ENCODE measurements around the gene AADAC. TPM values are rescaled to one million over a fixed set of nuclear protein-coding genes. Genes with fewer than 3 reads are reported as not detected.

AADAC gene
- total and polyA plus RNA-seq, 2 of the 13 experiments (the other 11 are each of a cell fraction or from before 2014, with no cell fraction given): 0.87 to 1.5 TPM

DNA sequence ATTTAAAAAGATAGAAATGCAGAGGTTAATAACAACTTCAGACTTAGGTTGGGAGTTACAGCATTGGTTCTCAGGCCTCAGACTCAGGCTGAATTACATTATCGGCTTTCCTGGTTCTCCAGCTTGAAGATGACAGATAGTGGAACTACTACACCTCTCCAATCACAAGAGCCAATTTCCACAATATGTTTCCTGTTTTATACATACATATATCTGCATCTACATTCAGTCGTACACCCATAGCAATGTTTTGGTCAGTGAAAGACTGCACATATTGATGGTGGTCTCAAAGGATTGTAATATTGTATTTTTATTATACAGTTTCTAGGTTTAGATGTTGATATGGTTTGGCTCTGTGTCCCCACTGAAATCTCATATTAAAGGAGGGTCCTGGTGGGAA lies 44.7 kb upstream of the AADAC start:
- ChIA-PET CTCF (ENCODE audit: low intra/inter-chr PET ratio, low total read pairs) (no interaction called here), POLR2A (no interaction called here)
- intact Hi-C loops (cut with micrococcal nuclease; ENCODE audit: unreplicated experiment): no loop called here
- no peaks in the 10 kb centered on the region for H3K9me3 ChIP-seq (ENCODE audit: low read length)
- no peaks in the 10 kb centered on the region for H3K79me2 ChIP-seq (ENCODE audit: insufficient read depth, low read length)
- peak; percentile 6 for TF ChIP-seq PHF5A (CRISPR knock-in tag; IDR thresholded peaks at IDR 0.05; ENCODE audit: low read depth, unreplicated experiment)
- TF ChIP-seq, protein P1, sequence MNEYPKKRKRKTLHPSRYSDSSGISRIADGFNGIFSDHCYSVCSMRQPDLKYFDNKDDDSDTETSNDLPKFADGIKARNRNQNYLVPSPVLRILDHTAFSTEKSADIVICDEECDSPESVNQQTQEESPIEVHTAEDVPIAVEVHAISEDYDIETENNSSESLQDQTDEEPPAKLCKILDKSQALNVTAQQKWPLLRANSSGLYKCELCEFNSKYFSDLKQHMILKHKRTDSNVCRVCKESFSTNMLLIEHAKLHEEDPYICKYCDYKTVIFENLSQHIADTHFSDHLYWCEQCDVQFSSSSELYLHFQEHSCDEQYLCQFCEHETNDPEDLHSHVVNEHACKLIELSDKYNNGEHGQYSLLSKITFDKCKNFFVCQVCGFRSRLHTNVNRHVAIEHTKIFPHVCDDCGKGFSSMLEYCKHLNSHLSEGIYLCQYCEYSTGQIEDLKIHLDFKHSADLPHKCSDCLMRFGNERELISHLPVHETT (CRISPR knock-in tag; conservative IDR thresholded peaks at IDR 0.05): no peak
- FAIRE-seq (no peak), ATAC-seq (no peak), DNase-seq (ENCODE audit: low spot score) (no peak)
- H3K4me2 ChIP-seq (ENCODE audit: low read depth, low read length): peak overlapping the region; percentile 22; the same call in 1 of the 2 replicates
- peaks cover 59% of the 10 kb centered on the region for H3K4me1 ChIP-seq (ENCODE audit: insufficient read depth, low read length)
- H3K4me3 ChIP-seq (replicated peaks in 1 of 3; ENCODE audit: insufficient read depth in 1 of 3, low read depth in 2 of 3, low read length in 3 of 3): no peak overlapping the region
- BruUV-seq (replicated peaks): no TSS peak
- H3K36me3 ChIP-seq (replicated peaks in 1 of 2; ENCODE audit: control insufficient read depth in 1 of 2, insufficient read depth in 2 of 2, low read length in 2 of 2): no peaks in the 10 kb centered on the region
- 94% methylated on average over 2 of the region's 2 CpGs for WGBS (ENCODE audit: low lambda C conversion rate)
- H3K9ac ChIP-seq (ENCODE audit: insufficient read depth, low read depth, low read length): peak overlapping the region; percentile 67
- no peaks in the 10 kb centered on the region for H3K27me3 ChIP-seq (ENCODE audit: control insufficient read depth in 1 of 2, insufficient read depth in 2 of 2, low read length in 2 of 2)
- H3K27ac ChIP-seq (ENCODE audit: extremely low read length, insufficient read depth, low read length): peak overlapping the region; percentile 100
- in situ Hi-C loops (cut with HindIII; ENCODE audit: extremely low pct_ligation_motif_present, low pct_unique_long_range_greater_than_20kb): no loop called here
- no peak overlapping the region for H2AFZ ChIP-seq (ENCODE audit: low read length)
- no peaks in the 10 kb centered on the region for H4K20me1 ChIP-seq (ENCODE audit: insufficient read depth, low read length)

DNA sequence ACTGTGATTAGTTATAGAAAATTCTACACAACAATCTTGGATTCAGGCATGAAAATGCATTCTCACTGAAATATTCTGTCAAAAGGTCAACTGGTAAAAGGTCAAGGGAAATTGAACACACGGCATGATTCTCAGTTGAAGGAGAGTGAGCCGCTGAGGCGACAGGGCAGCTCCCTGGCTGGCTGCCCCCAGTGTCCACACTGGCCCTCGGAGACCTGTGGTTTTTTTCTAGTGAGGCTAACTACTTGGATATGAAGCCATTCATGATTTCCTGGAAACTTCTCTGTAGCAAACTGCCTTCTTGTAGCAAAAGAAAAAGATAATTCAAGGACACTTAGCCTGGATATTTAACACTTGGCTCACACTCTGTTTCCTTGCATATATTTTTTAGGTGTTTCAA lies 43.0 kb upstream of the AADAC start:
- H3K9ac ChIP-seq (ENCODE audit: insufficient read depth, low read depth, low read length): peak overlapping the region; percentile 90
- no peak overlapping the region for H2AFZ ChIP-seq (ENCODE audit: low read length)
- WGBS (ENCODE audit: low lambda C conversion rate): 4% methylated on average over 4 of the region's 4 CpGs
- intact Hi-C loops (cut with micrococcal nuclease; ENCODE audit: unreplicated experiment) (loop anchor here (1.0 to 5.0 kb wide), 5 partner anchors 18 to 303 kb away; no protein-coding TSS in a partner anchor), in situ Hi-C loops (cut with HindIII; ENCODE audit: extremely low pct_ligation_motif_present, low pct_unique_long_range_greater_than_20kb) (no loop called here)
- H4K20me1 ChIP-seq (ENCODE audit: insufficient read depth, low read length): no peaks in the 10 kb centered on the region
- no peaks in the 10 kb centered on the region for H3K79me2 ChIP-seq (ENCODE audit: insufficient read depth, low read length)
- ChIA-PET CTCF (ENCODE audit: low intra/inter-chr PET ratio, low total read pairs) (no interaction called here), POLR2A (interaction anchor here (1.3 to 3.1 kb wide), 4 partner anchors 11 to 45 kb away, joined by 4 to 32 read pairs (median 5); partner anchors contain the start of gene AADAC)
- peak; percentile 88 for ATAC-seq
- peak; percentile 88 for DNase-seq (ENCODE audit: low spot score)
- FAIRE-seq: peak; percentile 57
- peak overlapping the region; percentile 36 to 45 (median 45); a peak in 4 of 6 replicates for H3K4me3 ChIP-seq (replicated peaks in 1 of 3; ENCODE audit: insufficient read depth in 1 of 3, low read depth in 2 of 3, low read length in 3 of 3)
- peaks cover 72% of the 10 kb centered on the region for H3K4me1 ChIP-seq (ENCODE audit: insufficient read depth, low read length)
- H3K9me3 ChIP-seq (ENCODE audit: low read length): no peaks in the 10 kb centered on the region
- H3K27ac ChIP-seq (ENCODE audit: extremely low read length, insufficient read depth, low read length): peak overlapping the region; percentile 100
- no peaks in the 10 kb centered on the region for H3K36me3 ChIP-seq (replicated peaks in 1 of 2; ENCODE audit: control insufficient read depth in 1 of 2, insufficient read depth in 2 of 2, low read length in 2 of 2)
- peak overlapping the region; percentile 87 for H3K4me2 ChIP-seq (ENCODE audit: low read depth, low read length)
- no peaks in the 10 kb centered on the region for H3K27me3 ChIP-seq (ENCODE audit: control insufficient read depth in 1 of 2, insufficient read depth in 2 of 2, low read length in 2 of 2)
- BruUV-seq (replicated peaks): no TSS peak
- TF ChIP-seq TBL1XR1 (IDR thresholded peaks at IDR 0.05; ENCODE audit: borderline replicate concordance, low read length, partially characterized antibody) (peak; percentile 62), SOX5 (CRISPR knock-in tag; IDR thresholded peaks at IDR 0.05; ENCODE audit: borderline replicate concordance) (peak; percentile 74; the same call in 1 of the 2 replicates), KDM2A (CRISPR knock-in tag; IDR thresholded peaks at IDR 0.05; ENCODE audit: borderline replicate concordance, low read depth) (peak; percentile 29; the same call in 1 of the 2 replicates), REL (CRISPR knock-in tag; conservative IDR thresholded peaks at IDR 0.05) (no peak), ZNF34 (CRISPR knock-in tag; IDR thresholded peaks at IDR 0.05; ENCODE audit: borderline replicate concordance) (no peak)
- TF ChIP-seq, protein P2, sequence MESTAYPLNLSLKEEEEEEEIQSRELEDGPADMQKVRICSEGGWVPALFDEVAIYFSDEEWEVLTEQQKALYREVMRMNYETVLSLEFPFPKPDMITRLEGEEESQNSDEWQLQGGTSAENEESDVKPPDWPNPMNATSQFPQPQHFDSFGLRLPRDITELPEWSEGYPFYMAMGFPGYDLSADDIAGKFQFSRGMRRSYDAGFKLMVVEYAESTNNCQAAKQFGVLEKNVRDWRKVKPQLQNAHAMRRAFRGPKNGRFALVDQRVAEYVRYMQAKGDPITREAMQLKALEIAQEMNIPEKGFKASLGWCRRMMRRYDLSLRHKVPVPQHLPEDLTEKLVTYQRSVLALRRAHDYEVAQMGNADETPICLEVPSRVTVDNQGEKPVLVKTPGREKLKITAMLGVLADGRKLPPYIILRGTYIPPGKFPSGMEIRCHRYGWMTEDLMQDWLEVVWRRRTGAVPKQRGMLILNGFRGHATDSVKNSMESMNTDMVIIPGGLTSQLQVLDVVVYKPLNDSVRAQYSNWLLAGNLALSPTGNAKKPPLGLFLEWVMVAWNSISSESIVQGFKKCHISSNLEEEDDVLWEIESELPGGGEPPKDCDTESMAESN (CRISPR knock-in tag; conservative IDR thresholded peaks at IDR 0.05): no peak
- TF ChIP-seq, protein P3, sequence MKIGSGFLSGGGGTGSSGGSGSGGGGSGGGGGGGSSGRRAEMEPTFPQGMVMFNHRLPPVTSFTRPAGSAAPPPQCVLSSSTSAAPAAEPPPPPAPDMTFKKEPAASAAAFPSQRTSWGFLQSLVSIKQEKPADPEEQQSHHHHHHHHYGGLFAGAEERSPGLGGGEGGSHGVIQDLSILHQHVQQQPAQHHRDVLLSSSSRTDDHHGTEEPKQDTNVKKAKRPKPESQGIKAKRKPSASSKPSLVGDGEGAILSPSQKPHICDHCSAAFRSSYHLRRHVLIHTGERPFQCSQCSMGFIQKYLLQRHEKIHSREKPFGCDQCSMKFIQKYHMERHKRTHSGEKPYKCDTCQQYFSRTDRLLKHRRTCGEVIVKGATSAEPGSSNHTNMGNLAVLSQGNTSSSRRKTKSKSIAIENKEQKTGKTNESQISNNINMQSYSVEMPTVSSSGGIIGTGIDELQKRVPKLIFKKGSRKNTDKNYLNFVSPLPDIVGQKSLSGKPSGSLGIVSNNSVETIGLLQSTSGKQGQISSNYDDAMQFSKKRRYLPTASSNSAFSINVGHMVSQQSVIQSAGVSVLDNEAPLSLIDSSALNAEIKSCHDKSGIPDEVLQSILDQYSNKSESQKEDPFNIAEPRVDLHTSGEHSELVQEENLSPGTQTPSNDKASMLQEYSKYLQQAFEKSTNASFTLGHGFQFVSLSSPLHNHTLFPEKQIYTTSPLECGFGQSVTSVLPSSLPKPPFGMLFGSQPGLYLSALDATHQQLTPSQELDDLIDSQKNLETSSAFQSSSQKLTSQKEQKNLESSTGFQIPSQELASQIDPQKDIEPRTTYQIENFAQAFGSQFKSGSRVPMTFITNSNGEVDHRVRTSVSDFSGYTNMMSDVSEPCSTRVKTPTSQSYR (CRISPR knock-in tag; IDR thresholded peaks at IDR 0.05; ENCODE audit: borderline replicate concordance): 0 out of 2 replicates have a peak, but pooled peaks have one; percentile 13
